GM18507 (cell line): ENCODE measurements around the gene OR4E2.
"Not testable (repeated sequence)": the region's sequence is repeated elsewhere in the genome, so short reads cannot be mapped to it uniquely, and the experiment has no call there.

Experiments
- DNase-seq: peaks from one replicate; pipeline ENCODE4 v3.0.0; 2011; ENCODE audit warnings: low read depth; ENCODE audit not compliant: insufficient read length; ENCODE audit errors: extremely low spot score
- FAIRE-seq: peaks from 2 replicates; lab custom pipeline; 2011; peaks lifted over from hg19 to GRCh38; lab: Jason Lieb, UNC

OR4E2 gene

GRCh38 chr14:21686468-21686867, 32.8 kb downstream of the OR4E2 start:
- FAIRE-seq: no peak
- no peak for DNase-seq

GRCh38 chr14:21694425-21694824, 40.8 kb downstream of the OR4E2 start:
- FAIRE-seq (no peak), DNase-seq (no peak)

DNA sequence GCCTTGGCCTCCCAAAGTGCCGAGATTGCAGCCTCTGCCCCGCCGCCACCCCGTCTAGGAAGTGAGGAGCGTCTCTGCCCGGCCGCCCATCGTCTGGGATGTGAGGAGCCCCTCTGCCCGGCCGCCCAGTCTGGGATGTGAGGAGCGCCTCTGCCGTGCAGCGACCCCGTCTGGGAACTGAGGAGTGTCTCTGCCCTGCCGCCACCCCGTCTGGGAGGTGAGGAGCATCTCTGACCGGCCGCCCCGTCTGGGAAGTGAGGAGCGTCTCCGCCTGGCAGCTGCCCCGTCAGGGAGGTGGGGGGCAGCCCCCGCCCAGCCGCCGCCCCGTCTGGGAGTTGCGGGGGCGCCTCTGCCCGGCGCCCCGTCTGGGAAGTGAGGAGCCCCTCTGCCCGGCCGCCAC, 44.0 kb downstream of the OR4E2 start:
- not testable (repeated sequence) for DNase-seq, FAIRE-seq

- DNase-seq, FAIRE-seq: not testable (repeated sequence)
These were observed 44.9 kb downstream of the OR4E2 start for GRCh38 chr14:21698538-21698937.

GRCh38 chr14:21699551-21699950, 45.9 kb downstream of the OR4E2 start:
- no peak for DNase-seq
- FAIRE-seq: no peak

- DNase-seq (no peak), FAIRE-seq (no peak)
These were observed 48.7 kb downstream of the OR4E2 start for GRCh38 chr14:21702316-21702715.

DNA sequence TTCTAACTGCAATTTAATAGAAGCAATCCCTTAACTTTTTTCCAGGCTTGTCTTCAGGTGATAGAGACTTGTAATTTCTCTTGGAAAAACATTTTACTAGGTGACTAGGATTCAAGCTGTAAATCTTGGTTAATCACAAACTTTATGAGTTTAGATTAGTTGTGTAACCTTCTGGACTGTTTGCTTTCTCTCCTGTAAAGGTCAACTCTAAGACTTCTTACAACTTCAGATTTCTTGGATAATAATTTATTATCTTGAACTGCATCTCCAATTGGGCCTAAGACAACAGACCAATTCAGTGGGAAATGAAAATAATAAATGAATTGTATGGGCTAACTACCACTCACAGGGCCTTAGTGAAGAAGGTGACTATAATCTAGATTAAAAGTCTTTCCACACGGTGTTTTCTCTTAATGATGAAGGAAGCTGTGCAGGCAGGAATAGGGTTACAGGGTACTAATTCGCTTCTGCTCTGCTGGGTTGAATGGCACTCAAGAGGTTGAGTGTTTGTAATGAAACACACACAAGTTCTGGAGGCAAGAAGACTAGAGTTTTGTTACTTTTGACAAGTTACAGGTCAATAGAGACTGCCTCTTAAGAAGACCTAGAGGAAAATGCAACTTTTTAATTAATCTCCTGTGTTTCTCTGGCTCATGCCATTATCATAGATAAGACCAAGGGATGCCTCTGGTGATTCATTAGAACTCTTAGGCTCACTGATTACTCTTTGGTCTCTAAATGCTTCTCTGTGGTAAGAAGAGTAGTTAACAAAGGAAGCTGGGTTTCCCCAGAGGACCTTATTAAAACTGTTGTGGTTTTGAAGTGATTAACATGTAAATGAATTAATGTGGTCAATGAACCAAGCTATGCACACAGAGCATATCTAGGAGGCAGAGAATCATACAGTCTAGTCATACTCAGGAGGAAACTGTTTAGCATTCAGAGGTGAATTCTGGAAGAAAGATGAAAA, 50.0 kb downstream of the OR4E2 start:
- no peak for DNase-seq
- no peak for FAIRE-seq

- DNase-seq (no peak), FAIRE-seq (no peak)
These were observed 50.7 kb downstream of the OR4E2 start for GRCh38 chr14:21704338-21704737.

GRCh38 chr14:21711360-21711961, 57.8 kb downstream of the OR4E2 start:
- DNase-seq (peak; percentile 2), FAIRE-seq (no peak)

- FAIRE-seq: no peak
- DNase-seq: no peak
These were observed 58.4 kb downstream of the OR4E2 start for GRCh38 chr14:21712036-21712435.

- DNase-seq (no peak), FAIRE-seq (no peak)
These were observed 60.8 kb downstream of the OR4E2 start for GRCh38 chr14:21714318-21714929.
